GM18526 (cell line): ENCODE data around the gene BBS9.

Experiments
- POLR2A ChIP-seq: IDR thresholded peaks from 3 replicates; pipeline ENCODE4 v1.6.1; 2011; ENCODE audit not compliant: insufficient read length; ENCODE audit errors: extremely low read depth

Gene BBS9

GRCh38 chr7:33503736-33504135, 374.4 kb downstream of the BBS9 start:
- no peak for TF ChIP-seq POLR2A

GRCh38 chr7:33504266-33504665, 374.9 kb downstream of the BBS9 start:
- TF ChIP-seq POLR2A: no peak

GRCh38 chr7:33509206-33509605, 379.8 kb downstream of the BBS9 start:
- TF ChIP-seq POLR2A: no peak

DNA sequence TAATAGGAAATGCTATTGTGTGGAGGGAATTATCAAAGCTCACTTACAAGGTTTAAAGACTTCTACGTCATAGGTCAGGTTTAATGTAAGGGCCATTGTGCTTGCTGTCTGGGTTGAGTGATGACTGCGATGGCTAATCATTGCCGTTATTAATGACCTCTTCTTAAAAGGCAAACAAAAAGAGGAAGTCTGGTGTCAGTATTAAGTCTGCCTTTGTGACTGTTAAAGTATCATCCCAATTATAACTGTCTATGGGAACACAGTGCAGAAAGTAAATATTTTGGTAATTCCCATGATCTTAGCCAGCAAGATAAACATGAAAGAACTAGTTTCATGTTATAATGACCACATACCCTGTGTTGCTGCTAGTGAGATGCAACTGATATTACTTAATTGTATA, 382.4 kb downstream of the BBS9 start:
- TF ChIP-seq POLR2A: no peak

- TF ChIP-seq POLR2A: no peak
These were observed 387.2 kb downstream of the BBS9 start for GRCh38 chr7:33516568-33516967.

- no peak for TF ChIP-seq POLR2A
These were observed 387.8 kb downstream of the BBS9 start for GRCh38 chr7:33517191-33517590.

- no peak for TF ChIP-seq POLR2A
These were observed 399.7 kb downstream of the BBS9 start for GRCh38 chr7:33529070-33529469.

- no peak for TF ChIP-seq POLR2A
These were observed 401.3 kb downstream of the BBS9 start for GRCh38 chr7:33530664-33531063.

DNA sequence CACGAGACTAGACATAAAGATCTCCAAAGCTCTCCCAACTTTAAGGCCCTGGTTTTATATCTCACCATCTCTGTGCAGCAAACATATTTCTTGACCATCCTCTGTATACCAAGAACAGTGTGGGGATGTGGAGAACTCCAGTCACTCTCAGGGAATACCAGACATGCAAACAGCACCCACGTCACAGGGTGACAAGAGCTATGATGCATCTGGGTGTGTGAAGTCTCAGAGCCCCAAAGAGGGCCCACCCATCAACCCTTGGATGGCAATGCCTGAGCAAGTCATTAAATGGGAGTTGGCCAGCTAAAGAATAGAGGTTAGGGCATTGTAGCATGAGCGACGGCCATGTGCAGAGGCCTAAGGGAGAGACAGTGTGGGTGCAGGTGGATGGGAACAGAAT, 402.5 kb downstream of the BBS9 start:
- TF ChIP-seq POLR2A: no peak

- no peak for TF ChIP-seq POLR2A
These were observed 405.5 kb downstream of the BBS9 start for GRCh38 chr7:33534833-33535232.

GRCh38 chr7:33535989-33536388, 406.6 kb downstream of the BBS9 start:
- no peak for TF ChIP-seq POLR2A

- no peak for TF ChIP-seq POLR2A
These were observed 407.2 kb downstream of the BBS9 start for GRCh38 chr7:33536398-33537103.

DNA sequence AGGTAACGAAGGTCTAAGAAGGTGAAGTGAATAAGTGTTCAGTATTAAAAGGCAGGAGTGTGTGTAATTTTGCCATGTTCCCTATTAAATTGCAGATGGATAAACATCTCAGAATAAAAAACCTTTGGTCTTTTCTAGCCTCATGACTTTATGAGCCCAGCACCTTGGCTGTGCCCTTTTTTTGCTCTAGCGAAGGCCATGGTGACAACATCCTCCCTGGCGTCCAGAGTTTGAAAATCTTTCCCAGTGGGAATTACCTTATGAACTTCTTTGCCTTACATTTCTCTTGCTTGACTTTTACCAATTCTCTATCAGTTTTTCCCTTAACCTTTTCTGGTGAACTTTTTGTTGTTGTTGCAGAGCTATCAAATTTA, 407.7 kb downstream of the BBS9 start:
- TF ChIP-seq POLR2A: no peak

DNA sequence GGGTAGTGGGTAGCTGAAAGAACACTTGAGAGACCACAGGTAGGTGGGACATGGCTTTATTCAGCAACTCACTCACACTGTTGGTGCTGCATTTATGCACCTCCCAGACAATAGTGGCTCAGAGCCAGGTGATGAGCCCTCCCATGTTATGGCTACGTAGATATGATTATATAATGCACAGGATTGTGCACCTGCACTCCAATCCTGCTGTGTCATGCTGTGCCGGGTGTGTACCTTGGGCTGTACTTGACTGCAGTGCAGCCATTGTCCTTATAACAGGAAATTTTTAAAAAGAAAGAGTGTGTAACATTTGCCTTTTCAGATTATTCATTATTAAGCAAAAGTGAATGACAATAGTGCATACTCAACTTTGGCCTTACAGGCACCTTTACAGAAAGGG, 409.8 kb downstream of the BBS9 start:
- no peak for TF ChIP-seq POLR2A

DNA sequence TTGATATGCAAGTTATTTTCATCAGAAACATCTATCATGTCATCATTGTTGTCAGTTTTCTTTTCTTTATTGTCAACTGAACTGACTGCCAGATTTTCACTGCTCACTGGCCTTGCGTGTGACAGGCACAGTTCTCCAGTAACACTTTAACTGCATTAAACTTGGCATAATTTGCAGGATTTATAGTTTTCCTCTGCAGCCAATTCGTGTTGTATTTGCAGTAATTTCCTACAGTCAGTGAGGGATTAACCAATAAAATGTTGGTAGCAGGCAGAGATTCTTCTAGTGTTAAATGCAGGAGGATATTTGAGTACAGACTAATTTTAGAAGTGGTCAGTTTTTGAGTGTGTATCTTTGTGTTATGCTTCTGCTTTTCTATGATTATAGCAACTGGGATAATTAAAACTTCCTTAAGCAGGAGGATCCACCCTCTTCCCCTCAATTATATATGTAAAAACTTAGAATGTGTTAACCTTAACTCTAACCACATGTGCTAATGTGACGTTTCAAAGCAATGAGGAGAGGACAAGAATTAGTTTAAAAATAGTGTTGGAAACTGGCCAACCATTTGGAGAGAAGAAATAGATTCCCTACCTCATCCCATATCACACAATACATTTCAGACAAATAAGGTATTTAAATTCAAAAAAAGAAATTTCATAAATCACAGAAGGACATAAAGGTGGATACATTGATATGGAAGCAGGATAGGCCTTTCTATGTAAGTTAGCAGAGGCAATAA, 410.5 kb downstream of the BBS9 start:
- TF ChIP-seq POLR2A: no peak

DNA sequence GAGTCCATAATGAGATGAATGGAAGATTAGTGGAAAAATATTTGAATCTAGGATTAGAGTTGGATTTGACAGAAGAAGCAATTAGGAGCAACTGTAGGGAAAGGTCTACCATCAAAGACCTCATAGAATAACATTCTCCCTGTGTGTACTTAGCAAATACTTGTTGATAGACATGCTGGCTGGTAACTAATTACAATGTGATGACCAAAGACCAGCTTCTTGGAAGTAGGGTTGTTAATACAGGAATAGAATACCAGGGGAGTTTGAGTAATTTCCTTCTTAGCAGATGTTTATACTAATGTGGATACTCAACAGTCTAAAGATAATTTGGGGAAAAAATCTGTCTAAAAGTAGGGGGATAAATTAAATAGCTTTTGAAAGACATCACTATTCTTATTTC, 418.5 kb downstream of the BBS9 start:
- TF ChIP-seq POLR2A: no peak

- TF ChIP-seq POLR2A: no peak
These were observed 421.0 kb downstream of the BBS9 start for GRCh38 chr7:33550363-33550762.
